Activated CD8-positive, alpha-beta T cell treated with anti-CD3 and anti-CD28 coated beads for 36 hours (primary cell): ENCODE measurements around the gene SH3BGR. TPM values are rescaled to one million over a fixed set of nuclear protein-coding genes. Genes with fewer than 3 reads are reported as not detected.

Source experiments
- ATAC-seq: fragments of 200-7000 bp; cut with Tn5 transposase; one replicate; pipeline ENCODE4 v1.10.0; 2021; ENCODE audit warnings: mild to moderate bottlenecking, moderate library complexity
- CTCF ChIA-PET: fragments of 350-600 bp; sonication (Branson Sonifier 250); formaldehyde crosslinking; loops from one replicate; lab custom pipeline; 2021; ENCODE audit warnings: antibody characterized with exemption; lab: Charles Lee
- POLR2A ChIA-PET: fragments of 350-600 bp; sonication (Branson Sonifier 250); formaldehyde crosslinking; loops from one replicate; lab custom pipeline; 2021; ENCODE audit warnings: antibody characterized with exemption; lab: Charles Lee
- DNase-seq: peaks from one replicate; pipeline ENCODE4 v3.0.0-alpha.2; 2020
- H3K27ac Mint-ChIP-seq: one replicate; pipeline ENCODE4 v1.8.0; 2021; ENCODE audit warnings: mild to moderate bottlenecking, mixed read lengths
- H3K27me3 Mint-ChIP-seq: one replicate; pipeline ENCODE4 v1.8.0; 2021; ENCODE audit warnings: mixed read lengths
- H3K36me3 Mint-ChIP-seq: one replicate; pipeline ENCODE4 v1.8.0; 2021; ENCODE audit warnings: low read depth, mixed read lengths
- H3K4me1 Mint-ChIP-seq: one replicate; pipeline ENCODE4 v1.8.0; 2021; ENCODE audit warnings: low read depth, mixed read lengths
- H3K4me3 Mint-ChIP-seq: one replicate; pipeline ENCODE4 v1.8.0; 2021; ENCODE audit warnings: mild to moderate bottlenecking, moderate library complexity, mixed read lengths
- H3K9me3 Mint-ChIP-seq: one replicate; pipeline ENCODE4 v1.8.0; 2021; ENCODE audit warnings: mixed read lengths
- CTCF ChIP-seq: fragments of 200-600 bp; IDR thresholded peaks from one replicate; pipeline ENCODE4 v1.8.0; 2022; ENCODE audit warnings: antibody characterized with exemption, mild to moderate bottlenecking
- intact Hi-C: fragments of 100-400 bp; cut with micrococcal nuclease; formaldehyde crosslinking; loops from one replicate; pipeline ENCODE4 v1.10.0; 2022
- total RNA-seq, 2 experiments: library from RNA; stranded (reverse); gene quantifications; one replicate each; pipeline ENCODE4 v1.2.3, GENCODE V29; 2021

Gene SH3BGR
- total RNA-seq, 2 experiments from 2014 or later, result 4.5 to 4.8 TPM

GRCh38 chr21:39546522-39546921, 94.8 kb downstream of the SH3BGR start:
- intact Hi-C loops, result no loop called here
- no peak for ATAC-seq
- no peak for DNase-seq
- POLR2A ChIA-PET, result no interaction called here
- CTCF ChIA-PET, result no interaction called here
- H3K27ac Mint-ChIP-seq, result no peak overlapping the region
- peaks cover 2% of the 10 kb centered on the region for H3K27me3 Mint-ChIP-seq
- no peaks in the 10 kb centered on the region for H3K4me1 Mint-ChIP-seq
- TF ChIP-seq CTCF, result no peak
- no peaks in the 10 kb centered on the region for H3K36me3 Mint-ChIP-seq
- H3K9me3 Mint-ChIP-seq, result no peaks in the 10 kb centered on the region
- H3K4me3 Mint-ChIP-seq, result no peak overlapping the region

GRCh38 chr21:39552856-39553255, 101.1 kb downstream of the SH3BGR start:
- H3K27ac Mint-ChIP-seq, result no peak overlapping the region
- no peaks in the 10 kb centered on the region for H3K9me3 Mint-ChIP-seq
- intact Hi-C loops, result no loop called here
- ATAC-seq (no peak), DNase-seq (no peak)
- no peaks in the 10 kb centered on the region for H3K4me1 Mint-ChIP-seq
- ChIA-PET POLR2A (no interaction called here), CTCF (no interaction called here)
- TF ChIP-seq CTCF, result no peak
- H3K4me3 Mint-ChIP-seq, result no peak overlapping the region
- H3K36me3 Mint-ChIP-seq, result no peaks in the 10 kb centered on the region
- peaks cover 4% of the 10 kb centered on the region for H3K27me3 Mint-ChIP-seq

DNA sequence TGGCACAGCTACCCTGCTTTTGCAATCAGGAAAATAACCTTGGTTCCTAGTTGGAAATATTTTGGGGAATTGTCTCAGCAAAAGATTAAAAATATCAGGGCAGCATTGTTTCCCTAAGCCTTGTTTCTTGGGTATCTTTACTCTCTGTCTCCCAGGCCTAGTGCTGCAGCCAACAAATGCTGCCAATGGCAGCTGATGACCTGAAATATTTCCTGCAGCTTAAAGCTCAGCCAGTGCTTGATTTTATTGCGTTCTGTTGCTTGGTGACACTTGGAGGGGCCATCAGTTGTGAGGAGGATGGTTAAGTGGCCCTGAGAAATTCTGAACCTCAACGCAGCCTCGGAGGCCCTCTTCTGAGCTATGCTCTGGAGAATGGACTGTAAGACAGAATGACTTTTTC, 101.6 kb downstream of the SH3BGR start:
- no peaks in the 10 kb centered on the region for H3K9me3 Mint-ChIP-seq

DNA sequence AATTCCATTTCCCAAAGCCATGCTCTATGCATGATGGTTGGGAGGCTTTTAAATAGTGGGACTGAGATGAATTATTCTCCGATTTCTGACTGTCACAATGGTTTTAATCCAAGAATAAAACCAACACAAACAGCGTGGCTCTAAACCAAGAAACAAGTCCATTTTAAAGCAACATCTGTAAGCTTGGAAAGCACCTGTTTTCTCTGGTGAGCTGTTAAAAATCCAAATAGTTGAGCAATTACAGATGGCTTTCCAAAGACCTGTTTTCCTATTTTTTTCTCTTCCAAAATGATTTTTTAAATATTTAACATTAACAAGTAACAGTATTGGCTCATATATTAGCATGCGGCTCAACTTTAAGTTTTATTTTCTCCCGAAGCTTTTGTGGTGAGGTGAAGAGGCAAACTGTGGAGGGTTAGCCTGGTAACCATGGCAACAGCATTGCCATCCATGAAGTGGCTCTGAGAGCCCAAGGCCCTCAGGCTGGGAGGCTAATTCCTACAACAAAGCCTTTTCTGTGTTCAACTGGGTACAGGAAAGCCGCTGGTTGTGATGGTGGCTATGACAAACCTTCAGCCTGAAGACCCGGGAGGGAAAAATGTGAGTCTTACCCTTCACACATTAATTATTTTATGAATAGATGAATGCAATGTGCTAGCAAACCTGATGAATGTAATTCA, 104.3 kb downstream of the SH3BGR start:
- Mint-ChIP-seq H3K9me3 (no peaks in the 10 kb centered on the region), H3K27me3 (peaks cover 4% of the 10 kb centered on the region), H3K4me3 (no peak overlapping the region), H3K4me1 (no peaks in the 10 kb centered on the region), H3K27ac (no peak overlapping the region), H3K36me3 (no peaks in the 10 kb centered on the region)
- POLR2A ChIA-PET, result no interaction called here
- intact Hi-C loops, result no loop called here
- DNase-seq (no peak), ATAC-seq (no peak)
- TF ChIP-seq CTCF, result no peak
- CTCF ChIA-PET, result no interaction called here

More for the DNA sequence above, 101.6 kb downstream of the SH3BGR start:
- POLR2A ChIA-PET, result no interaction called here
- DNase-seq, result no peak
- no peaks in the 10 kb centered on the region for H3K36me3 Mint-ChIP-seq
- H3K4me3 Mint-ChIP-seq, result no peak overlapping the region
- no peak for ATAC-seq
- CTCF ChIA-PET, result no interaction called here
- H3K4me1 Mint-ChIP-seq, result no peaks in the 10 kb centered on the region
- TF ChIP-seq CTCF, result no peak
- intact Hi-C loops, result no loop called here
- H3K27me3 Mint-ChIP-seq, result peaks cover 4% of the 10 kb centered on the region
- H3K27ac Mint-ChIP-seq, result no peak overlapping the region

DNA sequence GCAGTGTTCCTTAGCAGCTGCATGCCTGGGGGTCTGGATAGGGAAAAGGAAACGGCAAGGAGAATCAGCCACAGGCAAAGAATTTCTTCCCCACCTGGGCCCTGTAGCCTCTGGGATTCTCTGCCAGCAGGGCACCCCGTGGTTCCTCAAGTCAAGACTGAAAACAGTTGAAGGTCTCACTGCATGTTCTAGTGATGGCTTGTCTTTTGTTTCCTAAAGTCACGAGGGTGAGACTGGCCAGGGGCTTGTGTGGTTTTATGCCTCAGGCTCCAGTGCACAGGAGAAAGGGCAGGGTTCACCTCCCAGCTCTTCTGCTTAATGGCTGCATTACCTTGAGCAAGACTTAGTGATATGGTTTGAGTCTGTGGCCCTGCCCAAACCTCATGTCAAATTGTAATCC, 107.7 kb downstream of the SH3BGR start:
- intact Hi-C loops, result no loop called here
- Mint-ChIP-seq H3K4me1 (no peaks in the 10 kb centered on the region), H3K9me3 (no peaks in the 10 kb centered on the region), H3K4me3 (no peak overlapping the region), H3K27me3 (no peaks in the 10 kb centered on the region), H3K36me3 (no peaks in the 10 kb centered on the region), H3K27ac (no peak overlapping the region)
- TF ChIP-seq CTCF, result no peak
- ChIA-PET POLR2A (interaction anchor here (0.6 kb wide), 1 partner anchor 15 kb away, joined by 3 read pairs; no protein-coding TSS in a partner anchor), CTCF (no interaction called here)
- DNase-seq (no peak), ATAC-seq (no peak)
